OCI-LY3 (cell line): Measurements from ENCODE around the gene TMEM108.

ENCODE experiments used
- H2AFZ ChIP-seq: fragments of 200-600, 300-600 bp; shearing (Covaris generic); 2 replicates; pipeline ENCODE4 v1.6.0; 2014; ENCODE audit warnings: antibody characterized with exemption, low read depth, low read length
- H3K27ac ChIP-seq: fragments of 200-600, 300-600 bp; sonication (generic); 2 replicates; pipeline ENCODE4 v1.5.1; 2014; ENCODE audit warnings: mild to moderate bottlenecking, low read length, moderate library complexity, mixed read lengths
- H3K27me3 ChIP-seq: fragments of 200-600, 300-600 bp; sonication (generic); 2 replicates; pipeline ENCODE4 v1.6.1; 2014; ENCODE audit warnings: low read depth, low read length, mixed read lengths
- H3K36me3 ChIP-seq: fragments of 200-600, 300-600 bp; sonication (generic); replicated peaks from 2 replicates; pipeline ENCODE3; 2014; ENCODE audit warnings: low read depth, low read length, mixed read lengths
- H3K4me1 ChIP-seq: fragments of 300-600, 200-600 bp; sonication (generic); 2 replicates; pipeline ENCODE4 v1.6.1; 2014; ENCODE audit warnings: low read length, mixed read lengths
- H3K4me2 ChIP-seq: fragments of 200-600, 300-600 bp; sonication (generic); 2 replicates; pipeline ENCODE4 v1.6.1; 2014; ENCODE audit warnings: low read length, mixed read lengths
- H3K4me3 ChIP-seq: fragments of 300-600, 200-600 bp; sonication (generic); 2 replicates; pipeline ENCODE4 v1.5.1; 2014; ENCODE audit warnings: antibody characterized with exemption, mild to moderate bottlenecking, low read length, moderate library complexity
- H3K79me2 ChIP-seq: fragments of 300-600, 200-600 bp; shearing (Covaris generic); 2 replicates; pipeline ENCODE4 v1.6.1; 2014; ENCODE audit warnings: mild to moderate bottlenecking, low read length, mixed read lengths
- H3K9ac ChIP-seq: fragments of 300-600, 200-600 bp; shearing (Covaris generic); 2 replicates; pipeline ENCODE4 v1.6.0; 2014; ENCODE audit warnings: mild to moderate bottlenecking, low read length, moderate library complexity
- H3K9me3 ChIP-seq: fragments of 200-600, 300-600 bp; shearing (Covaris generic); 2 replicates; pipeline ENCODE4 v1.6.1; 2014; ENCODE audit warnings: low read length, mixed read lengths; ENCODE audit not compliant: insufficient read depth
- H4K20me1 ChIP-seq: fragments of 200-600, 300-600 bp; sonication (generic); 2 replicates; pipeline ENCODE4 v1.6.1; 2016; ENCODE audit warnings: low read length, mixed read lengths; ENCODE audit not compliant: insufficient read depth
- EZH2phosphoT487 ChIP-seq: fragments of 200-600 bp; shearing (Covaris generic); IDR thresholded peaks from 2 replicates; pipeline ENCODE4 v1.6.1; 2018; ENCODE audit warnings: antibody characterized with exemption, mixed run types, low read depth
- TF ChIP-seq, protein P1 (sequence below): fragments of 200-600, 300-600 bp; sonication (generic); IDR thresholded peaks from 2 replicates; pipeline ENCODE4 v1.5.1; 2014; ENCODE audit warnings: antibody characterized with exemption, low read length, low read depth

Gene TMEM108

DNA sequence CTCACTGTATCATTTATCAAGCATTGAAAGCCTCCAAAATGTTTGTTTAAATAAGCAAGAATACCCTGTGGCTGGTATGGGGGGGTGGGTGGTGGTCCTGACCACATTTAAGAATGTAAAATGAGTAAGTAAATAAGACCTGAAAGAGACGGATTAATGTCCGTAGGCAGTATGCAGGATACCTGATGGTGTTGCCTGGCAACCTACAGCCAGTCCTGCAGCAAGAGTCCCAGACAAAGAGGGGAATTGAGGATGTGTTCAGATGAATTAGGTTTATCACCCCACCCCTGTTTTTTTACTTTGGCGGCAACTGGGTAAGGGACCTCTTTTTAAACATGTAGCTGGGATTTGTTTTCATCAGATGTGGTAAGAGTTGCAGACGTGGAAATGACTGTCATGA lies 261.9 kb downstream of the TMEM108 start:
- H3K4me3 ChIP-seq = no peak overlapping the region
- no peak overlapping the region for H3K9ac ChIP-seq
- no peak overlapping the region for H3K27ac ChIP-seq
- no peak for TF ChIP-seq EZH2phosphoT487
- TF ChIP-seq, protein P1, sequence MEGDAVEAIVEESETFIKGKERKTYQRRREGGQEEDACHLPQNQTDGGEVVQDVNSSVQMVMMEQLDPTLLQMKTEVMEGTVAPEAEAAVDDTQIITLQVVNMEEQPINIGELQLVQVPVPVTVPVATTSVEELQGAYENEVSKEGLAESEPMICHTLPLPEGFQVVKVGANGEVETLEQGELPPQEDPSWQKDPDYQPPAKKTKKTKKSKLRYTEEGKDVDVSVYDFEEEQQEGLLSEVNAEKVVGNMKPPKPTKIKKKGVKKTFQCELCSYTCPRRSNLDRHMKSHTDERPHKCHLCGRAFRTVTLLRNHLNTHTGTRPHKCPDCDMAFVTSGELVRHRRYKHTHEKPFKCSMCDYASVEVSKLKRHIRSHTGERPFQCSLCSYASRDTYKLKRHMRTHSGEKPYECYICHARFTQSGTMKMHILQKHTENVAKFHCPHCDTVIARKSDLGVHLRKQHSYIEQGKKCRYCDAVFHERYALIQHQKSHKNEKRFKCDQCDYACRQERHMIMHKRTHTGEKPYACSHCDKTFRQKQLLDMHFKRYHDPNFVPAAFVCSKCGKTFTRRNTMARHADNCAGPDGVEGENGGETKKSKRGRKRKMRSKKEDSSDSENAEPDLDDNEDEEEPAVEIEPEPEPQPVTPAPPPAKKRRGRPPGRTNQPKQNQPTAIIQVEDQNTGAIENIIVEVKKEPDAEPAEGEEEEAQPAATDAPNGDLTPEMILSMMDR = no peak
- no peaks in the 10 kb centered on the region for H3K79me2 ChIP-seq
- no peaks in the 10 kb centered on the region for H3K36me3 ChIP-seq
- H4K20me1 ChIP-seq = no peaks in the 10 kb centered on the region
- no peak overlapping the region for H3K4me2 ChIP-seq
- peaks cover 23% of the 10 kb centered on the region for H3K4me1 ChIP-seq
- peaks cover 19% of the 10 kb centered on the region; the same call in 1 of the 2 replicates for H3K27me3 ChIP-seq
- H3K9me3 ChIP-seq = no peaks in the 10 kb centered on the region
- H2AFZ ChIP-seq = no peak overlapping the region

DNA sequence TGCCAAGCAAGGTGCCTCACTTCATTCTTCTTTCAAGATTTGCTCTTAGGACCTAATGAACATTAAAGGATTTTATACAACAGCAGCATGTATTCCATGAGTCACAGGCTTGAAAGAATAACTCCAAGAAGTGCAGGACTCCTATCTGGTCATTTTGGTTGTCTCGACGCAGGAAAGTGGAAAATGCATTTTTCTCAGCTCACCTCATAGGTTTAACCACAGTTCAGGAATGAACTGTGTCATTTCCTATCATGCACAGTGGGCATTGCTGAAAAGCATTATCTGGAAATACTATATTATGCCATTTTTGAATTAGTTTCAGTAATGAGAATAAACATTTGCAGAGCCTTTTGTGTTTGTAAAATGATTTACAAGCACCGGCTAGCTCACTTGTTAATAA lies 263.0 kb downstream of the TMEM108 start:
- Histone ChIP-seq H3K4me1 (peaks cover 12% of the 10 kb centered on the region), H3K4me3 (no peak overlapping the region), H2AFZ (no peak overlapping the region), H3K36me3 (no peaks in the 10 kb centered on the region), H3K27ac (no peak overlapping the region), H3K79me2 (no peaks in the 10 kb centered on the region), H4K20me1 (no peaks in the 10 kb centered on the region), H3K9ac (no peak overlapping the region), H3K27me3 (peaks cover 19% of the 10 kb centered on the region; the same call in 1 of the 2 replicates), H3K4me2 (no peak overlapping the region), H3K9me3 (no peaks in the 10 kb centered on the region)
- TF ChIP-seq, protein P1 = no peak
- no peak for TF ChIP-seq EZH2phosphoT487

DNA sequence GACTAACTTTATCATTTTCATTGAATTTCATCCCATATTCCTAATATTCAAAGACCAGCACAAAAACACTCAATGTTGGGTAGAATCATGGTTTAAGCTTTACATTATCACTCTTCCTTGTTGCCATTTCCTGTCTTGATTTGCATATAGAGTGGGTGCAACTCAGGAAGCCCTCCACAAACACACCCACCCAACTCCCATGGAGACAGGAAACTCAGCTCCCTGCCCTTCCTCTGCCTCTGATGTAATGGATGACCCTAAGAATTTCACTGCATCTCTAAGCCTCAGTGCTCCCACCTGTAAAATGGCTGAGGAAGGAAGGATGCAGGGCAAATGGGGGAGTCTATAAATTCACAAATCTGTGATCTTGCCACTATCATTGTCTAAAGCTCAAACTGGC lies 263.5 kb downstream of the TMEM108 start:
- no peaks in the 10 kb centered on the region for H3K9me3 ChIP-seq

DNA sequence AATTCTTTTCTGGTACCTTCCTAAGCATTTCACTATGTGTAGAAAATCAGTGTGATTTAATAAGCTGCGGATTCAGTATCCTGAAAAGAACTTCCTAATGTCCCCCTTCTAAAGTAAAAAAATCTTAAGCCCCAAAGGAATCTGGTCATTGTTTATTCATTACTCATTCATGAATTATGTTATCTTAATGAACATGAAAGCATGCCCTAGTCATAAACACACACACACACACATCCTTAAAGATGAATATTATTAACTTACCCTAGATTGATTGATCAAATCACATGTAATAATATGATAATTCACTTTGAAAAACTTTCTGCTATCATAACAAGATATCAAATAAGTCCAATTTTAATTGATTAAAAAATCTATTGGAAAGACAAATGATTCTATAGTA lies 265.2 kb downstream of the TMEM108 start:
- H3K27me3 ChIP-seq = peaks cover 16% of the 10 kb centered on the region; the same call in 1 of the 2 replicates
- TF ChIP-seq, protein P1 = no peak
- TF ChIP-seq EZH2phosphoT487 = no peak
- no peaks in the 10 kb centered on the region for H3K36me3 ChIP-seq
- H3K9ac ChIP-seq = no peak overlapping the region
- H3K79me2 ChIP-seq = no peaks in the 10 kb centered on the region
- no peaks in the 10 kb centered on the region for H4K20me1 ChIP-seq
- H3K4me3 ChIP-seq = no peak overlapping the region
- H3K9me3 ChIP-seq = no peaks in the 10 kb centered on the region
- H3K27ac ChIP-seq = no peak overlapping the region
- H3K4me2 ChIP-seq = no peak overlapping the region
- H3K4me1 ChIP-seq = no peaks in the 10 kb centered on the region
- H2AFZ ChIP-seq = no peak overlapping the region

More for the DNA sequence above, 263.5 kb downstream of the TMEM108 start:
- TF ChIP-seq EZH2phosphoT487 = no peak
- TF ChIP-seq, protein P1 = no peak
- Histone ChIP-seq H3K79me2 (no peaks in the 10 kb centered on the region), H3K27me3 (peaks cover 19% of the 10 kb centered on the region; the same call in 1 of the 2 replicates), H3K4me1 (peaks cover 7% of the 10 kb centered on the region; the same call in 1 of the 2 replicates), H4K20me1 (no peaks in the 10 kb centered on the region), H2AFZ (no peak overlapping the region), H3K27ac (no peak overlapping the region), H3K9ac (no peak overlapping the region), H3K36me3 (no peaks in the 10 kb centered on the region), H3K4me3 (no peak overlapping the region), H3K4me2 (no peak overlapping the region)
